ENCODE data around the gene ASB2.

- no peak for TF ChIP-seq CTCF (IDR thresholded peaks at IDR 0.05 in 2 of 3, conservative IDR thresholded peaks at IDR 0.05 in 1 of 3; ENCODE audit: borderline replicate concordance in 1 of 3, insufficient read depth in 1 of 3, low read depth in 2 of 3, low read length in 2 of 3)
- TF ChIP-seq EZH2 (IDR thresholded peaks at IDR 0.05): no peak
- TF ChIP-seq EZH2phosphoT487 (IDR thresholded peaks at IDR 0.05; ENCODE audit: borderline replicate concordance): no peak
Measured at GRCh38 chr14:93975791-93976476, 436 bp downstream of the ASB2 start.

All from HCT116 (cell line).